OCI-LY1 (cell line): Measurements from ENCODE around the gene CYTH4.
"Not testable (repeated sequence)": the region's sequence is repeated elsewhere in the genome, so short reads cannot be mapped to it uniquely, and the experiment has no call there.

Source experiments
- H2AFZ ChIP-seq: fragments of 200-600 bp; sonication (generic), shearing (Covaris generic); 2 replicates; pipeline ENCODE4 v1.6.0; 2014; ENCODE audit warnings: antibody characterized with exemption, mild to moderate bottlenecking, low read length
- H3F3A ChIP-seq: fragments of 200-600 bp; sonication (generic), shearing (Covaris generic); 2 replicates; pipeline ENCODE4 v1.6.0; 2014; ENCODE audit warnings: mild to moderate bottlenecking, antibody characterized with exemption, low read length, moderate library complexity; ENCODE audit not compliant: insufficient read depth
- H3K27ac ChIP-seq: fragments of 200-600 bp; sonication (generic); 2 replicates; pipeline ENCODE4 v1.5.1; 2014; ENCODE audit warnings: low read length, mixed run types, mild to moderate bottlenecking, low read depth; ENCODE audit not compliant: poor library complexity, severe bottlenecking
- H3K27me3 ChIP-seq: fragments of 200-600 bp; sonication (generic); 2 replicates; pipeline ENCODE4 v1.6.0; 2014; ENCODE audit warnings: antibody characterized with exemption, mild to moderate bottlenecking, low read length, moderate library complexity; ENCODE audit not compliant: insufficient read depth
- H3K36me3 ChIP-seq: fragments of 200-600 bp; sonication (generic); 2 replicates; pipeline ENCODE4 v1.6.1; 2014; ENCODE audit warnings: mild to moderate bottlenecking, antibody characterized with exemption, low read length, moderate library complexity, mixed read lengths; ENCODE audit not compliant: insufficient read depth
- H3K4me1 ChIP-seq: fragments of 200-600 bp; sonication (generic); 2 replicates; pipeline ENCODE4 v1.5.1; 2014; ENCODE audit warnings: mild to moderate bottlenecking, low read length, moderate library complexity; ENCODE audit not compliant: insufficient read depth, severe bottlenecking
- H3K4me2 ChIP-seq: fragments of 200-600 bp; sonication (generic), shearing (Covaris generic); 2 replicates; pipeline ENCODE4 v1.6.1; 2014; ENCODE audit warnings: low read length
- H3K4me3 ChIP-seq: fragments of 200-600 bp; sonication (generic); 2 replicates; pipeline ENCODE4 v1.5.1; 2014; ENCODE audit warnings: low read length, low read depth, mild to moderate bottlenecking, mixed read lengths; ENCODE audit not compliant: poor library complexity, severe bottlenecking
- H3K79me2 ChIP-seq: fragments of 200-600 bp; shearing (Covaris generic); 2 replicates; pipeline ENCODE4 v1.6.1; 2016; ENCODE audit warnings: mixed run types, low read length, mixed read lengths; ENCODE audit not compliant: insufficient read depth
- H3K9ac ChIP-seq: fragments of 200-600 bp; sonication (generic), shearing (Covaris generic); 2 replicates; pipeline ENCODE4 v1.6.1; 2014; ENCODE audit warnings: mild to moderate bottlenecking, low read length, mixed read lengths
- H3K9me2 ChIP-seq: fragments of 200-600 bp; sonication (generic), shearing (Covaris generic); 2 replicates; pipeline ENCODE4 v1.6.1; 2014; ENCODE audit warnings: low read depth, mild to moderate bottlenecking, low read length, mixed read lengths
- H3K9me3 ChIP-seq: fragments of 200-600 bp; shearing (Covaris generic); 2 replicates; pipeline ENCODE4 v1.6.1; 2014; ENCODE audit warnings: low read length, mixed read lengths
- H4K20me1 ChIP-seq: fragments of 200-600 bp; sonication (generic), shearing (Covaris generic); 2 replicates; pipeline ENCODE4 v1.6.0; 2016; ENCODE audit warnings: mild to moderate bottlenecking, low read length; ENCODE audit not compliant: insufficient read depth
- CTCF ChIP-seq: fragments of 200-600 bp; sonication (generic), shearing (Covaris generic); IDR thresholded peaks from 2 replicates; pipeline ENCODE4 v1.5.1; 2017; ENCODE audit warnings: mild to moderate bottlenecking, antibody characterized with exemption, low read length, moderate library complexity, mixed read lengths
- EZH2 ChIP-seq: fragments of 200-600 bp; sonication (generic), shearing (Covaris generic); IDR thresholded peaks from 2 replicates; pipeline ENCODE4 v1.8.0; 2017; ENCODE audit warnings: borderline replicate concordance, mixed run types, mild to moderate bottlenecking, antibody characterized with exemption, low read length, moderate library complexity, mixed read lengths

CYTH4 gene

DNA sequence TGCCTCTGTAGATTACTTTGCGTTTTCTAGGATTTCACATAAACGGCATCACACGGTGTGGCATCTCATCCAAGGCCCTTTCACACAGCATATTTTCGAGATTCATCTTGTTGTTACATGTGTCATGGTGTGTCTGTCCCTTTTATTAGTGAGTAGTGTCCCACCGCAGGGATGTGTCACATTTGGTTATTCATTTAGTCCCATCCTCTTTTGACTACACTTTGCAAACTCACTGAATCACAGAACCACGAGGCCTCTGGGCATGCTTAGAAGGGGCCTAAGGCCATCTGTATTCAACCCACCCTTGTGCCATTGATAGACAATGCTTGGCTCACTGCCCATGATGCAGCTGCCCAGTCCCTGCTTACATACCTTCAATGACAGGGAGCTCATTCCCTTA, 34.1 kb upstream of the CYTH4 start:
- TF ChIP-seq EZH2 (no peak), CTCF (no peak)

DNA sequence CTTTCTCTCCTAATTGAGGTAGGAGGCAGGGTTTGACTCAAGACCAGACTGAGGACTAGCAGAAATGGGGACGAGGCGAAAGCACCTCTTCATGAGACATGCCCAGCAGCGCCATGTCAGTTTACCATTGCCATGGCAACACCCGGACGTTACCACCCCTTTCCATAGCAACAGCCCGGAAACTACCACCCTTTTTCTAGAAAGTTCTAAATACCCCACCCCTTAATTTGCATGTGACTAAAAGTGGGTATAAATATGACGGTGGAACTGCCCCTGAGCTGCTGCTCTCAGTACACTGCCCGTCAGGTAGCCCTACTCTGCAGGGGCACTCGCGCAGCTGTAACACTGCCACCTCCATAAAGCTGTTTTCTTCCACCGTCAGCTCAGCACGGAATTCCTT, 32.3 kb upstream of the CYTH4 start:
- no peaks in the 10 kb centered on the region for H4K20me1 ChIP-seq
- H3K27me3 ChIP-seq: no peaks in the 10 kb centered on the region; the same call in 1 of the 2 replicates
- H3K9ac ChIP-seq: no peak overlapping the region
- H2AFZ ChIP-seq: no peak overlapping the region
- H3K27ac ChIP-seq: no peak overlapping the region
- no peaks in the 10 kb centered on the region for H3K9me3 ChIP-seq
- H3K9me2 ChIP-seq: no peaks in the 10 kb centered on the region
- H3K4me3 ChIP-seq: no peak overlapping the region
- H3K79me2 ChIP-seq: no peaks in the 10 kb centered on the region
- H3K4me1 ChIP-seq: peaks cover 35% of the 10 kb centered on the region
- H3F3A ChIP-seq: 0 out of 2 replicates have a peak, but pooled peaks cover 3% of the 10 kb centered on the region
- TF ChIP-seq EZH2: no peak
- TF ChIP-seq CTCF: no peak
- H3K36me3 ChIP-seq: no peaks in the 10 kb centered on the region; the same call in 1 of the 2 replicates
- no peak overlapping the region for H3K4me2 ChIP-seq

More for the DNA sequence above, 34.1 kb upstream of the CYTH4 start:
- Histone ChIP-seq H3K36me3 (no peaks in the 10 kb centered on the region; the same call in 1 of the 2 replicates), H3K27me3 (no peaks in the 10 kb centered on the region; the same call in 1 of the 2 replicates), H3K27ac (no peak overlapping the region), H4K20me1 (no peaks in the 10 kb centered on the region), H2AFZ (no peak overlapping the region), H3K9ac (no peak overlapping the region), H3K79me2 (peaks cover 7% of the 10 kb centered on the region; the same call in 1 of the 2 replicates), H3F3A (0 out of 2 replicates have a peak, but pooled peaks cover 3% of the 10 kb centered on the region), H3K4me3 (no peak overlapping the region), H3K4me2 (no peak overlapping the region), H3K4me1 (peaks cover 46% of the 10 kb centered on the region), H3K9me3 (no peaks in the 10 kb centered on the region), H3K9me2 (no peaks in the 10 kb centered on the region)

DNA sequence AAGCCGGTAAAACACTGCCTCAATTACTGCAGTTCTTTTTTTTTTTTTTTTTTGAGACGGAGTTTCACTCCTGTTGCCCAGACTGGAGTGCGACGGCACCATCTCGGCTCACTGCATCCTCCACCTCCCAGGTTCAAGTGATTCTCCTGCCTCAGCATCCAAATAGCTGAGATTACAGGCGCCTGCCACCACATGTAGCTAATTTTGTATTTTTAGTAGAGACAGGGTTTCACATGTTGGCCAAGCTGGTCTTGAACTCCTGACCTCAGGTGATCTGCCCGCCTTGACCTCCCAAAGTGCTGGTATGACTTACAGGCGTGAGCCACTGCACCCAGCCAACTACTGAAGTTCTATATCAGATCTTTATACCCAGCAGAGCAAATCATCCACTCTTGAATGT, 30.5 kb upstream of the CYTH4 start:
- not testable (repeated sequence) for H3K27me3 ChIP-seq, H2AFZ ChIP-seq, H3K79me2 ChIP-seq, H3K36me3 ChIP-seq, H3F3A ChIP-seq, H3K4me2 ChIP-seq, H3K4me3 ChIP-seq, H3K9me2 ChIP-seq, H3K9me3 ChIP-seq, H4K20me1 ChIP-seq, H3K9ac ChIP-seq, H3K27ac ChIP-seq
- peaks cover 23% of the 10 kb centered on the region for H3K4me1 ChIP-seq

- no peaks in the 10 kb centered on the region; the same call in none of the 2 replicates for H3K27me3 ChIP-seq
- H3K4me1 ChIP-seq: peaks cover 18% of the 10 kb centered on the region
- no peaks in the 10 kb centered on the region for H3K79me2 ChIP-seq
- no peak overlapping the region for H3K4me3 ChIP-seq
- no peaks in the 10 kb centered on the region for H3K9me2 ChIP-seq
- H3K9me3 ChIP-seq: no peaks in the 10 kb centered on the region
- H3K36me3 ChIP-seq: no peaks in the 10 kb centered on the region; the same call in 1 of the 2 replicates
- H3K27ac ChIP-seq: no peak overlapping the region
- no peaks in the 10 kb centered on the region for H4K20me1 ChIP-seq
- H3F3A ChIP-seq: no peaks in the 10 kb centered on the region
- 0 out of 2 replicates have a peak overlapping the region, but pooled peaks have one; percentile 14 for H3K9ac ChIP-seq
- no peak overlapping the region for H2AFZ ChIP-seq
- TF ChIP-seq CTCF (peak; percentile 23; the same call in 1 of the 2 replicates), EZH2 (no peak)
- no peak overlapping the region for H3K4me2 ChIP-seq
Measured at GRCh38 chr22:37253126-37253660, 29.1 kb upstream of the CYTH4 start.
